ENCODE data around the gene CPNE7. TPM values are rescaled to one million over a fixed set of nuclear protein-coding genes. Genes with fewer than 3 reads are reported as not detected.

CPNE7 gene
- total and polyA plus RNA-seq, 2 of the 13 experiments (the other 11 are each of a cell fraction or from before 2014, with no cell fraction given): 0.59 TPM; not detected in 1

- no peak for TF ChIP-seq ZNF33A (CRISPR knock-in tag; IDR thresholded peaks at IDR 0.05; ENCODE audit: borderline replicate concordance)
- TF ChIP-seq RARA (CRISPR knock-in tag; IDR thresholded peaks at IDR 0.05): no peak
- TF ChIP-seq ZMYM4 (CRISPR knock-in tag; IDR thresholded peaks at IDR 0.05): peak; percentile 54; the same call in 1 of the 2 replicates
- TF ChIP-seq, protein P1, sequence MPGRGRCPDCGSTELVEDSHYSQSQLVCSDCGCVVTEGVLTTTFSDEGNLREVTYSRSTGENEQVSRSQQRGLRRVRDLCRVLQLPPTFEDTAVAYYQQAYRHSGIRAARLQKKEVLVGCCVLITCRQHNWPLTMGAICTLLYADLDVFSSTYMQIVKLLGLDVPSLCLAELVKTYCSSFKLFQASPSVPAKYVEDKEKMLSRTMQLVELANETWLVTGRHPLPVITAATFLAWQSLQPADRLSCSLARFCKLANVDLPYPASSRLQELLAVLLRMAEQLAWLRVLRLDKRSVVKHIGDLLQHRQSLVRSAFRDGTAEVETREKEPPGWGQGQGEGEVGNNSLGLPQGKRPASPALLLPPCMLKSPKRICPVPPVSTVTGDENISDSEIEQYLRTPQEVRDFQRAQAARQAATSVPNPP (CRISPR knock-in tag; IDR thresholded peaks at IDR 0.05): no peak
- 0 out of 2 replicates have a peak, but pooled peaks have one; percentile 47 for TF ChIP-seq ZNF547 (CRISPR knock-in tag; IDR thresholded peaks at IDR 0.05)
- TF ChIP-seq, protein P2, sequence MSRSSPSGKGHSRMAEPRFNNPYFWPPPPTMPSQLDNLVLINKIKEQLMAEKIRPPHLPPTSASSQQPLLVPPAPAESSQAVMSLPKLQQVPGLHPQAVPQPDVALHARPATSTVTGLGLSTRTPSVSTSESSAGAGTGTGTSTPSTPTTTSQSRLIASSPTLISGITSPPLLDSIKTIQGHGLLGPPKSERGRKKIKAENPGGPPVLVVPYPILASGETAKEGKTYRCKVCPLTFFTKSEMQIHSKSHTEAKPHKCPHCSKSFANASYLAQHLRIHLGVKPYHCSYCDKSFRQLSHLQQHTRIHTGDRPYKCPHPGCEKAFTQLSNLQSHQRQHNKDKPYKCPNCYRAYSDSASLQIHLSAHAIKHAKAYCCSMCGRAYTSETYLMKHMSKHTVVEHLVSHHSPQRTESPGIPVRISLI (CRISPR knock-in tag; IDR thresholded peaks at IDR 0.05; ENCODE audit: borderline replicate concordance): no peak
- TF ChIP-seq RBM22 (optimal IDR thresholded peaks at IDR 0.05; ENCODE audit: low read length): no peak
- no peak for TF ChIP-seq ZFP41 (CRISPR knock-in tag; IDR thresholded peaks at IDR 0.05; ENCODE audit: borderline replicate concordance)
- no peak for TF ChIP-seq ZNF17 (CRISPR knock-in tag; IDR thresholded peaks at IDR 0.05)
- no peak for TF ChIP-seq ZNF234 (CRISPR knock-in tag; conservative IDR thresholded peaks at IDR 0.05)
- TF ChIP-seq HNF1A (IDR thresholded peaks at IDR 0.05; ENCODE audit: low read depth): no peak
- no peak for TF ChIP-seq HNF1A (CRISPR knock-in tag; IDR thresholded peaks at IDR 0.05; ENCODE audit: borderline replicate concordance)
- TF ChIP-seq SNAPC2 (CRISPR knock-in tag; IDR thresholded peaks at IDR 0.05): no peak
- TF ChIP-seq KIAA2018 (CRISPR knock-in tag; IDR thresholded peaks at IDR 0.05; ENCODE audit: borderline replicate concordance): no peak
- TF ChIP-seq PAWR (CRISPR knock-in tag; IDR thresholded peaks at IDR 0.05; ENCODE audit: borderline replicate concordance): no peak
Observed at GRCh38 chr16:89615596-89616090, 40.1 kb downstream of the CPNE7 start (continued).

Data from HepG2 (cell line).